ENCODE data around the gene MTIF3.

GRCh38 chr13:27496006-27496405 lies 45.6 kb upstream of the MTIF3 start:
- TF ChIP-seq, protein P1, sequence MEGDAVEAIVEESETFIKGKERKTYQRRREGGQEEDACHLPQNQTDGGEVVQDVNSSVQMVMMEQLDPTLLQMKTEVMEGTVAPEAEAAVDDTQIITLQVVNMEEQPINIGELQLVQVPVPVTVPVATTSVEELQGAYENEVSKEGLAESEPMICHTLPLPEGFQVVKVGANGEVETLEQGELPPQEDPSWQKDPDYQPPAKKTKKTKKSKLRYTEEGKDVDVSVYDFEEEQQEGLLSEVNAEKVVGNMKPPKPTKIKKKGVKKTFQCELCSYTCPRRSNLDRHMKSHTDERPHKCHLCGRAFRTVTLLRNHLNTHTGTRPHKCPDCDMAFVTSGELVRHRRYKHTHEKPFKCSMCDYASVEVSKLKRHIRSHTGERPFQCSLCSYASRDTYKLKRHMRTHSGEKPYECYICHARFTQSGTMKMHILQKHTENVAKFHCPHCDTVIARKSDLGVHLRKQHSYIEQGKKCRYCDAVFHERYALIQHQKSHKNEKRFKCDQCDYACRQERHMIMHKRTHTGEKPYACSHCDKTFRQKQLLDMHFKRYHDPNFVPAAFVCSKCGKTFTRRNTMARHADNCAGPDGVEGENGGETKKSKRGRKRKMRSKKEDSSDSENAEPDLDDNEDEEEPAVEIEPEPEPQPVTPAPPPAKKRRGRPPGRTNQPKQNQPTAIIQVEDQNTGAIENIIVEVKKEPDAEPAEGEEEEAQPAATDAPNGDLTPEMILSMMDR (IDR thresholded peaks at IDR 0.05; ENCODE audit: borderline replicate concordance, extremely low read depth, low read length, poor library complexity, severe bottlenecking), result no peak
- TF ChIP-seq EZH2 (IDR thresholded peaks at IDR 0.05; ENCODE audit: borderline replicate concordance, low read depth, low read length, severe bottlenecking), result no peak
